Sigmoid colon (tissue), 7 donors: Measurements from ENCODE around the gene UGT1A7. TPM values are rescaled to one million over a fixed set of nuclear protein-coding genes. Genes with fewer than 3 reads are reported as not detected.

ENCODE experiments used
- DNase-seq: peaks from one replicate; pipeline ENCODE4 v3.0.0-alpha.2; 2019
- H3K27ac ChIP-seq, 4 donors: fragments of 200-600 bp; sonication (generic); one replicate each; pipeline ENCODE4 v1.5.1; 2016 to 2019; ENCODE audit warnings: mild to moderate bottlenecking in 1 of 4
- H3K27me3 ChIP-seq, 3 donors: fragments of 200-600 bp; sonication (generic); one replicate each; pipeline ENCODE4 v1.5.1; 2019; ENCODE audit warnings: mild to moderate bottlenecking in 1 of 3
- H3K36me3 ChIP-seq, 4 donors: fragments of 200-600 bp; sonication (generic); one replicate each; pipeline ENCODE4 v1.5.1; 2016 to 2019
- H3K4me1 ChIP-seq, 4 donors: fragments of 200-600 bp; sonication (generic); one replicate each; pipeline ENCODE4 v1.5.1; 2017 to 2019
- H3K4me3 ChIP-seq, 4 donors: fragments of 200-600 bp; sonication (generic); one replicate each; pipeline ENCODE4 v1.5.1; 2017 to 2019; ENCODE audit warnings: mild to moderate bottlenecking in 2 of 4, moderate library complexity in 1 of 4
- H3K9me3 ChIP-seq, 4 donors: fragments of 200-600 bp in 3 of 4; sonication (generic) in 3 of 4; one replicate each; pipeline versions ENCODE4 v1.5.1 to v1.6.1; 2013 to 2019
- EP300 ChIP-seq, 4 donors: sonication (generic); formaldehyde crosslinking; IDR thresholded peaks; one replicate each; pipeline ENCODE4 v1.6.1; 2017; ENCODE audit warnings: antibody characterized with exemption in 4 of 4
- POLR2A ChIP-seq, 2 donors: fragments of 450-650 bp; IDR thresholded peaks; one replicate each; pipeline ENCODE4 v1.6.1; 2016; ENCODE audit warnings: antibody characterized with exemption in 2 of 2, mild to moderate bottlenecking in 2 of 2, moderate library complexity in 2 of 2
- POLR2AphosphoS5 ChIP-seq, 4 donors: sonication (generic); formaldehyde crosslinking; IDR thresholded peaks; one replicate each; pipeline ENCODE4 v1.6.1; 2017; ENCODE audit warnings: antibody characterized with exemption in 4 of 4
- WGBS, 2 donors: extraction: QIAGEN DNeasy Blood & Tissue Kit; methylation state at CpG; one replicate each; pipeline ENCODE4 v1.1.7; 2013; 5-methylcytosine and 5-hydroxymethylcytosine counted together
- intact Hi-C: fragments of 100-400 bp; cut with DNase I; formaldehyde crosslinking; loops from one replicate; pipeline ENCODE4 v1.15.1; 2023
- polyA plus RNA-seq, 3 donors: library from polyadenylated mRNA; stranded (reverse); fragments of 200-250 nt; gene quantifications; one replicate each; pipeline ENCODE4 v1.2.3, GENCODE V29; 2013
- total RNA-seq, 4 donors: library from RNA; depleted of rRNA; stranded (reverse); fragments of >200 nt; gene quantifications; one replicate each; pipeline ENCODE4 v1.1.0, GENCODE V29; 2016
- TF ChIP-seq, protein P1 (sequence below), 4 experiments: fragments of 450-650 bp in 3 of 4; fragments of 200-600 bp in 1 of 4; IDR thresholded peaks; one replicate each; pipeline ENCODE4 v1.5.1; 2016 to 2019; ENCODE audit warnings: antibody characterized with exemption in 4 of 4, mild to moderate bottlenecking in 3 of 4, moderate library complexity in 2 of 4
- donor health status: healthy with polysubstance abuse.
- donor health status: Bipolar disorder and iron deficiency.
- donor health status: healthy.

UGT1A7 gene
- total and polyA plus RNA-seq, 7 donors, result 0.66 TPM; not detected in 6

DNA sequence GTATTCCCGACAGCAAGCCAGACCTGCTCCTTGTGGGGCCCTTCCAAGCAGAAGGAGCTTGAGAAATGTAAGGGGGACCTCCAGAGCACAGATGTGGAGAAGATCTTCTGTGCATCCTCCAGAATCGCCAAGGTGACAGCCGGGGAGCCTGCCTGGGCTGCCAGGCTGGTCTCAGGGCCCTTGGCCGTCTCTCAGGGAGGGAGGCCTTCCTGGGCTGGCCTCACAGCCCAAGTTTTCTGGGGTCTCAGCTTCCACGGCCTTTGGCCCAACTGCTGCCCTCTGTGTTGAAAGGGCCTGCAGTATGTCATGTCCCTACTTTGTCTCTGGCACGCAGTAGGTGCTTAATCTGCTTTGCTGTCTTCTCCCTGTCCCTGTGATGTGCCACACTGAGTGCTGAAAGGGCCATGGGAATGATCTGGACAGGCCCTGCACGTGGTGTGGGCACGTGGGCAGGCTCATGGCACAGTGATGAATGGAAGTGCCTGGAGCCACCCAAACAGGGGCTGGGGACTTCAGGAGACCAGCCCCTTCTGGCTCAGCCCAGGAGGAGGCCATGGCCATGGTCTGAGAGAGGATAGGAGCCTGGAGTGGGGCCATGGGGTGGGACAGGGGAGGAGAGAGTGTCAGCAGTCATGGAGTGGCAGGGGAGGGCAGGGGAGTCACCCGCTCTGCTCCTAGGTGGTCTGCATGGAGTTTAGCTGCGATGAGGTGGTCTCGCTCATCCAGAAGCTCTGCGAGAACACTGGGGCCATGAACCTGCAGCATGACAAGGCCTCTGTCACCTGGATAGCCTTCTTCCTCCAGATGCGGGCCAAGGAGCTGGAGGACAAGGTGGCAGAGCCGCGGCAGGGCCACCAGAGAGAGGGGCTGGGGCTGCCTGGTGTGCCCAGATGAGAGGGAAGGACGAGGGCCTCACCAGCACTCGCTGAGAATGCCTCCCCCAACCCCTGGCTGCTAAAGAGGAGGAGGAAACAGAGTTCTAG is 137.2 kb downstream of the UGT1A7 start:
- 83 to 84% methylated on average over 17 of the region's 17 CpGs for WGBS, 2 donors
- no peaks in the 10 kb centered on the region for H3K36me3 ChIP-seq
- peak; percentile 48 for DNase-seq

DNA sequence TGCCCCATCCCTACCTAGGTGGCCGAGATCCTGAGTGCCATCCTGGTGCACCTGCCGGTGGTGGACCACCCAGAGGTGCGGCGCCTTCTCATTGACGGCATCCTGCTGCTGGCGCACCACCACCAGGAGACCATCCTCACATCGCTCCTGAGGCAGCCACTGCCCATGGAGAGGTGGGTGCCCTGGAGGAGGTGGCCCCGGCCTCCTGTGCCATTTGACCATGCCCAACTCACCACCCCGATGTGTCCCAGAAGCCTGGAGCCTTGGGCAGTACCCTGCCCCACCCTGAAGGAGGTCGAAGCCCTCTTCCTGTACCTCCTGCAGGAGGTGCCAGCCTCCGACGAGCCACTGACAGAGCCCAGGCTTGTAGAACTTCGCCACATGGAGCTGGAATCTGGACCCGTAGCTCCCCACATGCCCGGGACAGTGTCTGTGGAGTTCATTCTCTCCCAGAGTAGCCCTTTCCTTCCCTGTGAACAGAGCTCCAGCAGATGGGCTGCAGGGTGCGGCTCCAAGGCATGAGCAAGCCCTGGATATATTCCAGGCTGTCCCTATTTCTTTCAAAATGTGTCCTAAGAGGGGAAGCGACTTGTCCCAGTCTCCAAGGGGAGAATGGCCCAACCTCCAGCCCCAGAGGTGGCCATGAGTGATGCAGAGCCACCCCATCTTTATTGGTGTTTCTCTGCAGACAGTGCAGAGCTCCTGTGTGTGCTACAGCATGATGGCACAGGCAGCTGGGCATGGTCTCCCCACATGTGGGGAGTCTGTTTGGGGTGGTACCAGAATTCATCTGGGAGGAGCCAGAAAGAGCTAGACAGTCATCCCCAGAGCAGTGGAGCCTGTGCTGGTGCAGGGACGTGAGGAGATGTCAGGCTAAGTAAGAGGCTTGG is 138.4 kb downstream of the UGT1A7 start:
- no peaks in the 10 kb centered on the region for H3K4me1 ChIP-seq
- intact Hi-C loops, result no loop called here
- no peak overlapping the region for H3K27ac ChIP-seq
- peak; percentile 54 for DNase-seq
- H3K4me3 ChIP-seq, result no peak overlapping the region
- no peaks in the 10 kb centered on the region for H3K36me3 ChIP-seq
- WGBS, 2 donors, result 86 to 88% methylated on average over 18 of the region's 18 CpGs
- TF ChIP-seq POLR2AphosphoS5 (IDR thresholded peaks at IDR 0.05), result no peak
- TF ChIP-seq EP300 (IDR thresholded peaks at IDR 0.05), result no peak
- TF ChIP-seq POLR2A (IDR thresholded peaks at IDR 0.05), result no peak
- TF ChIP-seq, protein P1, sequence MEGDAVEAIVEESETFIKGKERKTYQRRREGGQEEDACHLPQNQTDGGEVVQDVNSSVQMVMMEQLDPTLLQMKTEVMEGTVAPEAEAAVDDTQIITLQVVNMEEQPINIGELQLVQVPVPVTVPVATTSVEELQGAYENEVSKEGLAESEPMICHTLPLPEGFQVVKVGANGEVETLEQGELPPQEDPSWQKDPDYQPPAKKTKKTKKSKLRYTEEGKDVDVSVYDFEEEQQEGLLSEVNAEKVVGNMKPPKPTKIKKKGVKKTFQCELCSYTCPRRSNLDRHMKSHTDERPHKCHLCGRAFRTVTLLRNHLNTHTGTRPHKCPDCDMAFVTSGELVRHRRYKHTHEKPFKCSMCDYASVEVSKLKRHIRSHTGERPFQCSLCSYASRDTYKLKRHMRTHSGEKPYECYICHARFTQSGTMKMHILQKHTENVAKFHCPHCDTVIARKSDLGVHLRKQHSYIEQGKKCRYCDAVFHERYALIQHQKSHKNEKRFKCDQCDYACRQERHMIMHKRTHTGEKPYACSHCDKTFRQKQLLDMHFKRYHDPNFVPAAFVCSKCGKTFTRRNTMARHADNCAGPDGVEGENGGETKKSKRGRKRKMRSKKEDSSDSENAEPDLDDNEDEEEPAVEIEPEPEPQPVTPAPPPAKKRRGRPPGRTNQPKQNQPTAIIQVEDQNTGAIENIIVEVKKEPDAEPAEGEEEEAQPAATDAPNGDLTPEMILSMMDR (IDR thresholded peaks at IDR 0.05), result no peak
- no peaks in the 10 kb centered on the region for H3K27me3 ChIP-seq
- no peaks in the 10 kb centered on the region for H3K9me3 ChIP-seq

More for the DNA sequence above, 137.2 kb downstream of the UGT1A7 start:
- H3K27me3 ChIP-seq, result no peaks in the 10 kb centered on the region
- TF ChIP-seq EP300 (IDR thresholded peaks at IDR 0.05), result no peak
- peaks cover 0 to 1% (median 0%) of the 10 kb centered on the region in 4 donors for H3K9me3 ChIP-seq
- no peak overlapping the region for H3K4me3 ChIP-seq
- intact Hi-C loops, result no loop called here
- no peak overlapping the region for H3K27ac ChIP-seq
- no peaks in the 10 kb centered on the region for H3K4me1 ChIP-seq

DNA sequence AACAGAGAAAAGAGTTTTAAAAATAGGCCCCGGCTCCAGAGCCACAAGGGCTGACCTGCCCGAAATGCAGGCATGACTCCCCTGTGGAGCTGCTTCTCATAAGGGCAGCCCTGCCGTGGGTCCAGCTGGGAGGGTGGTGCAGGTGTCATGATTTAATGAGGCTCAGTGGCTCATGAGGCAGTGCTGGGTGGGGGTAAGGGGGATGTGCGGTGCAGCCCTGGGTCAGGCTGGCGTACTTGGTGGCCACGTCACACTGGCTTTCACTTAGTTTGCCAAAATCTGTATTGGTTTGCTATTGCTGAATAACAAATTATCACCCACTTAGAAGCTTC is 139.0 kb downstream of the UGT1A7 start:
- intact Hi-C loops, result no loop called here
- no peaks in the 10 kb centered on the region for H3K9me3 ChIP-seq
- no peak for TF ChIP-seq POLR2A (IDR thresholded peaks at IDR 0.05)
- no peak for TF ChIP-seq EP300 (IDR thresholded peaks at IDR 0.05)
- no peak for TF ChIP-seq POLR2AphosphoS5 (IDR thresholded peaks at IDR 0.05)
- TF ChIP-seq, protein P1 (IDR thresholded peaks at IDR 0.05), result no peak
- no peak overlapping the region for H3K4me3 ChIP-seq
- H3K27ac ChIP-seq, result no peak overlapping the region
- H3K36me3 ChIP-seq, result no peaks in the 10 kb centered on the region
- H3K4me1 ChIP-seq, result no peaks in the 10 kb centered on the region
- H3K27me3 ChIP-seq, result no peaks in the 10 kb centered on the region
- 87 to 94% methylated on average over 6 of the region's 6 CpGs for WGBS, 2 donors
- DNase-seq, result peak; percentile 32

DNA sequence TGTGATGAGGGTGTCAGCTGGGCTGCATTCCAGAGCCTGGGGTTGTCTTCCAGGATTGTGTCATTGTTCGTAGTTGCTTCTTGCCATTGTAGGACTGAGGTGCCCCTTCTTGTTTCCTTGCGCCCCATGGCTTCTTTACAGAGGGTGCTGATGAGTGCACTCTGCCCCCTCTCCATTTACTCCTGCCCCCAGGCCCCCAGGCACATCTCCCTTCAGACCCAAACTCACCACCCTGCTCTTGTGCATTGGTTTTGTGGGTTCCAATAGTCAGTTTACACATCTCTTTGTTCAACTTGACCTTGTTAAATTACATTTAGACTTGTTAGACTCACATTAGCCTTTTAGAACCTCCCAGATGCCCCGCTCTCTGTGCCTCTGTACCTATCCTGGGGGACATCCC is 139.5 kb downstream of the UGT1A7 start:
- no peaks in the 10 kb centered on the region for H3K9me3 ChIP-seq
- H3K4me1 ChIP-seq, result no peaks in the 10 kb centered on the region
- WGBS, 2 donors, result 88 to 96% methylated on average over 3 of the region's 3 CpGs
- no peaks in the 10 kb centered on the region for H3K27me3 ChIP-seq
- peak; percentile 15 for DNase-seq
- intact Hi-C loops, result no loop called here
- TF ChIP-seq EP300 (IDR thresholded peaks at IDR 0.05) (no peak), POLR2A (IDR thresholded peaks at IDR 0.05) (no peak), POLR2AphosphoS5 (IDR thresholded peaks at IDR 0.05) (no peak)
- TF ChIP-seq, protein P1 (IDR thresholded peaks at IDR 0.05), result no peak
- no peak overlapping the region for H3K27ac ChIP-seq
- H3K4me3 ChIP-seq, result no peak overlapping the region
- H3K36me3 ChIP-seq, result no peaks in the 10 kb centered on the region

DNA sequence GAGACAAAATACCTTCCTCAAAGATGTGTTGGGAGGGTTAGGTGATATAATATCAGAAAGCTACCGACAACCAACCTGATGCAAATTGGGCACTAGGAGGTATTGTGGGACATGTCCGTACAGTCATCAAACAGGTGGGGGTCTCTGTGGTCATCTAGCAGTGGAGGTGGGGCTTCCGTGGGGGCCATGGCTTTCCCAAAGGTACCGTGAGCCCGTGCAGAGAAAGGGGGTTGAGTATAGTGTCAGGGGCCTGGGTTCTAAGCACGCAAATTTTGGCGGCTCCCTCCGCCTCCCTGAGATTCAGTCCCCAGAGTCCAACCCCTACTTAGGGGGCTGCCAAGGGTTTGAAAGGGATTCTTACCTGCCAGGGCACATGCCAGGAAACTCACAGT is 140.0 kb downstream of the UGT1A7 start:
- H3K4me1 ChIP-seq, result no peaks in the 10 kb centered on the region
- intact Hi-C loops, result no loop called here
- H3K4me3 ChIP-seq, result no peak overlapping the region
- H3K9me3 ChIP-seq, result no peaks in the 10 kb centered on the region
- no peak overlapping the region for H3K27ac ChIP-seq
- H3K36me3 ChIP-seq, result no peaks in the 10 kb centered on the region
- TF ChIP-seq EP300 (IDR thresholded peaks at IDR 0.05) (no peak), POLR2AphosphoS5 (IDR thresholded peaks at IDR 0.05) (no peak), POLR2A (IDR thresholded peaks at IDR 0.05) (no peak)
- TF ChIP-seq, protein P1 (IDR thresholded peaks at IDR 0.05), result no peak
- peak; percentile 25 for DNase-seq
- H3K27me3 ChIP-seq, result no peaks in the 10 kb centered on the region
- 93 to 95% methylated on average over 8 of the region's 8 CpGs for WGBS, 2 donors
